GM23338 (cell line): ENCODE results near the gene BBOX1. TPM values are rescaled to one million over a fixed set of nuclear protein-coding genes. Genes with fewer than 3 reads are reported as not detected.

Experiments
- ATAC-seq: fragments of 200-7000 bp; cut with Tn5 transposase; 3 replicates; pipeline ENCODE4 v1.9.1; 2020
- DNase-seq: peaks from one replicate; pipeline ENCODE4 v3.0.0-alpha.2; 2015; ENCODE audit warnings: low spot score
- H2AFZ ChIP-seq: fragments of 200-600 bp; sonication (generic); 2 replicates; pipeline ENCODE4 v1.8.0; 2016; ENCODE audit warnings: antibody characterized with exemption, mild to moderate bottlenecking, moderate library complexity
- H3F3A ChIP-seq: fragments of 200-600 bp; sonication (generic); replicated peaks from 2 replicates; pipeline ENCODE4 v1.8.0; 2017; ENCODE audit warnings: antibody characterized with exemption, mixed run types, low read depth
- H3K27ac ChIP-seq: fragments of 200-600 bp; sonication (generic); 2 replicates; pipeline ENCODE4 v1.6.1; 2016; ENCODE audit warnings: low read depth
- H3K27me3 ChIP-seq: fragments of 200-600 bp; sonication (generic); 2 replicates; pipeline ENCODE4 v1.8.0; 2016; ENCODE audit warnings: mild to moderate bottlenecking, mixed run types, moderate library complexity; ENCODE audit not compliant: insufficient read depth
- H3K36me3 ChIP-seq: fragments of 200-600 bp; sonication (generic); 2 replicates; pipeline ENCODE4 v1.8.0; 2016; ENCODE audit warnings: mild to moderate bottlenecking; ENCODE audit not compliant: insufficient read depth
- H3K4me1 ChIP-seq: fragments of 200-600 bp; sonication (generic); 2 replicates; pipeline ENCODE4 v1.8.0; 2016; ENCODE audit warnings: mild to moderate bottlenecking, moderate library complexity; ENCODE audit not compliant: insufficient read depth
- H3K4me2 ChIP-seq: fragments of 200-600 bp; sonication (generic); 2 replicates; pipeline ENCODE4 v1.7.1; 2017; ENCODE audit warnings: mixed run types
- H3K4me3 ChIP-seq: fragments of 200-600 bp; sonication (generic); 2 replicates; pipeline ENCODE4 v1.6.1; 2016; ENCODE audit warnings: mixed run types
- H3K79me2 ChIP-seq: fragments of 200-600 bp; sonication (generic); replicated peaks from 2 replicates; pipeline ENCODE4 v1.8.0; 2017; ENCODE audit warnings: mild to moderate bottlenecking; ENCODE audit not compliant: insufficient read depth
- H3K9me2 ChIP-seq: fragments of 200-600 bp; sonication (generic); 2 replicates; pipeline ENCODE4 v1.8.0; 2017; ENCODE audit not compliant: insufficient read depth
- H4K20me1 ChIP-seq: fragments of 200-600 bp; sonication (generic); replicated peaks from 2 replicates; pipeline ENCODE4 v1.8.0; 2017; ENCODE audit warnings: mild to moderate bottlenecking; ENCODE audit not compliant: insufficient read depth
- H3K27ac Mint-ChIP-seq: 2 replicates; pipeline ENCODE4 v1.8.0; 2020; ENCODE audit warnings: inconsistent platforms, mild to moderate bottlenecking, moderate library complexity, mixed read lengths
- H3K27me3 Mint-ChIP-seq: 3 replicates; pipeline ENCODE4 v1.8.0; 2022; ENCODE audit warnings: low read depth, mild to moderate bottlenecking, moderate library complexity, mixed read lengths, inconsistent platforms; ENCODE audit not compliant: insufficient read depth, poor library complexity
- H3K36me3 Mint-ChIP-seq: 3 replicates; pipeline ENCODE4 v1.8.0; 2021; ENCODE audit warnings: low read depth, mild to moderate bottlenecking, inconsistent platforms, moderate library complexity, mixed read lengths
- H3K4me1 Mint-ChIP-seq: 3 replicates; pipeline ENCODE4 v1.8.0; 2020; ENCODE audit warnings: mild to moderate bottlenecking, inconsistent platforms, mixed read lengths
- H3K4me3 Mint-ChIP-seq: 3 replicates; pipeline ENCODE4 v1.8.0; 2021; ENCODE audit warnings: moderate library complexity, mild to moderate bottlenecking, inconsistent platforms, mixed read lengths
- H3K9me3 Mint-ChIP-seq: 3 replicates; pipeline ENCODE4 v1.8.0; 2020; ENCODE audit warnings: moderate library complexity, mild to moderate bottlenecking, inconsistent platforms, mixed read lengths
- CREB1 ChIP-seq: fragments of 250-450 bp; sonication (Bioruptor Pico); IDR thresholded peaks from 2 replicates; pipeline ENCODE4 v1.5.0; 2020; ENCODE audit warnings: low read depth, mild to moderate bottlenecking, moderate library complexity
- ETS1 ChIP-seq: IDR thresholded peaks from 2 replicates; pipeline ENCODE4 v1.6.1; 2016; ENCODE audit warnings: antibody characterized with exemption
- JUNB ChIP-seq: IDR thresholded peaks from one replicate; pipeline ENCODE4 v1.6.1; 2016; ENCODE audit warnings: antibody characterized with exemption; ENCODE audit not compliant: unreplicated experiment
- NANOG ChIP-seq: IDR thresholded peaks from 2 replicates; pipeline ENCODE4 v1.6.1; 2016; ENCODE audit warnings: antibody characterized with exemption, borderline replicate concordance
- POLR2AphosphoS5 ChIP-seq: IDR thresholded peaks from 2 replicates; pipeline ENCODE4 v1.6.1; 2016; ENCODE audit warnings: antibody characterized with exemption, low read depth
- REST ChIP-seq: IDR thresholded peaks from one replicate; pipeline ENCODE4 v1.6.1; 2018; ENCODE audit warnings: antibody characterized with exemption; ENCODE audit not compliant: unreplicated experiment
- STAT1 ChIP-seq: IDR thresholded peaks from one replicate; pipeline ENCODE4 v1.6.1; 2016; ENCODE audit warnings: antibody characterized with exemption; ENCODE audit not compliant: unreplicated experiment
- ZNF114 ChIP-seq: fragments of 250-450 bp; sonication (Bioruptor Pico); IDR thresholded peaks from 2 replicates; pipeline ENCODE4 v1.5.0; 2020; ENCODE audit warnings: mild to moderate bottlenecking, moderate library complexity
- polyA plus RNA-seq: library from polyadenylated mRNA; unstranded; fragments of >200 nt; fragmentation: Nextera tagmentation; extraction: Ambion mirVana; gene quantifications from 2 replicates; pipeline ENCODE4 v1.2.1, GENCODE V29; 2016
- total RNA-seq: library from RNA; depleted of rRNA; stranded (reverse); fragments of >200 nt; shearing (Covaris generic); gene quantifications from 2 replicates; pipeline ENCODE4 v1.2.3, GENCODE V29; 2014
- TF ChIP-seq, protein P1 (sequence below), 2 experiments: fragments of 200-600 bp in 1 of 2; sonication (generic) in 1 of 2; conservative IDR thresholded peaks; 2 replicates each; pipeline versions ENCODE4 v1.5.1 to v1.6.1; 2016 to 2017; ENCODE audit warnings: antibody characterized with exemption in 2 of 2, low read depth in 2 of 2, mild to moderate bottlenecking in 2 of 2, moderate library complexity in 1 of 2

The BBOX1 gene
- total and polyA plus RNA-seq, 2 experiments from 2014 or later = not detected

- TF ChIP-seq REST = no peak
- TF ChIP-seq, protein P1, sequence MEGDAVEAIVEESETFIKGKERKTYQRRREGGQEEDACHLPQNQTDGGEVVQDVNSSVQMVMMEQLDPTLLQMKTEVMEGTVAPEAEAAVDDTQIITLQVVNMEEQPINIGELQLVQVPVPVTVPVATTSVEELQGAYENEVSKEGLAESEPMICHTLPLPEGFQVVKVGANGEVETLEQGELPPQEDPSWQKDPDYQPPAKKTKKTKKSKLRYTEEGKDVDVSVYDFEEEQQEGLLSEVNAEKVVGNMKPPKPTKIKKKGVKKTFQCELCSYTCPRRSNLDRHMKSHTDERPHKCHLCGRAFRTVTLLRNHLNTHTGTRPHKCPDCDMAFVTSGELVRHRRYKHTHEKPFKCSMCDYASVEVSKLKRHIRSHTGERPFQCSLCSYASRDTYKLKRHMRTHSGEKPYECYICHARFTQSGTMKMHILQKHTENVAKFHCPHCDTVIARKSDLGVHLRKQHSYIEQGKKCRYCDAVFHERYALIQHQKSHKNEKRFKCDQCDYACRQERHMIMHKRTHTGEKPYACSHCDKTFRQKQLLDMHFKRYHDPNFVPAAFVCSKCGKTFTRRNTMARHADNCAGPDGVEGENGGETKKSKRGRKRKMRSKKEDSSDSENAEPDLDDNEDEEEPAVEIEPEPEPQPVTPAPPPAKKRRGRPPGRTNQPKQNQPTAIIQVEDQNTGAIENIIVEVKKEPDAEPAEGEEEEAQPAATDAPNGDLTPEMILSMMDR (conservative IDR thresholded peaks at IDR 0.05; ENCODE audit: low read depth in 2 of 2) = no peak
- TF ChIP-seq ETS1 = no peak
- no peak for TF ChIP-seq POLR2AphosphoS5
- no peak for TF ChIP-seq NANOG
Observed at GRCh38 chr11:27147916-27148315, 107.3 kb downstream of the BBOX1 start (continued).

DNA sequence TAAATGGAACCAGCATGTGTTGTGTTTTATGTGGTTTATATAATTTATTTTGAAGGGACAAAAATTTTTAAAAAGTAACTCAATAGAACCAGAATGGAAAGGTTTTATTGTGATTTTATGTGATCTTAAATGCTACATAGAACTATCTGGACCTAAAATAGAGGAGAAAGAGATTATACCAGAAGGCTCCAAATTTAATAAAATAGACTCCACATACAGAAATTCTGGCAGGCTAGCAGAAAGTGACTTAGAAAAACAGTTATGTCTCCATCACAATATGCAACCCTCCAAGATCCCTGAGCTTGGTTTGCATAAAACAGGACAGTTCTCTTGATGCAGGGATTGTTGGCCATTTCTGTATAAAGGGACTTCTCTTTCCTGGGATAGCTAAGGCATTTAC is 107.9 kb downstream of the BBOX1 start:
- Mint-ChIP-seq H3K27me3 (peaks cover 2% of the 10 kb centered on the region), H3K27ac (no peak overlapping the region), H3K4me3 (no peak overlapping the region), H3K4me1 (no peaks in the 10 kb centered on the region), H3K9me3 (no peaks in the 10 kb centered on the region), H3K36me3 (no peaks in the 10 kb centered on the region)
- DNase-seq (no peak), ATAC-seq (no peak)
- H3K4me3 ChIP-seq = no peak overlapping the region
- no peak for TF ChIP-seq CREB1 (CRISPR knock-in tag)
- TF ChIP-seq ETS1 = no peak
- no peak for TF ChIP-seq STAT1
- no peak for TF ChIP-seq REST
- TF ChIP-seq JUNB = no peak
- no peak for TF ChIP-seq ZNF114
- TF ChIP-seq, protein P1 (conservative IDR thresholded peaks at IDR 0.05; ENCODE audit: low read depth in 2 of 2) = no peak
- no peak overlapping the region for H3K27ac ChIP-seq
- no peak overlapping the region for H3K4me2 ChIP-seq
- no peak overlapping the region for H2AFZ ChIP-seq
- peaks cover 8% of the 10 kb centered on the region; the same call in 1 of the 2 replicates for H3K4me1 ChIP-seq
- no peaks in the 10 kb centered on the region for H3K27me3 ChIP-seq
- H3K79me2 ChIP-seq = no peaks in the 10 kb centered on the region
- no peaks in the 10 kb centered on the region for H3K36me3 ChIP-seq
- peaks cover 17% of the 10 kb centered on the region; the same call in 1 of the 2 replicates for H3K9me2 ChIP-seq
- no peaks in the 10 kb centered on the region for H4K20me1 ChIP-seq
- H3F3A ChIP-seq = no peaks in the 10 kb centered on the region
